Fibroblast of skin of abdomen (primary cell): Measurements from ENCODE around the gene PLEK.
"Not testable (repeated sequence)": the region's sequence is repeated elsewhere in the genome, so short reads cannot be mapped to it uniquely, and the experiment has no call there.

Source experiments
- DNase-seq: peaks from one replicate; pipeline ENCODE4 v3.0.0-alpha.2; 2013

PLEK gene

GRCh38 chr2:68356599-68357239, 8.4 kb upstream of the PLEK start:
- DNase-seq = no peak

GRCh38 chr2:68357605-68358337, 7.3 kb upstream of the PLEK start:
- peak; percentile 24 for DNase-seq

GRCh38 chr2:68359889-68360288, 5.2 kb upstream of the PLEK start:
- DNase-seq = no peak

- DNase-seq = peak; percentile 32
These were observed 3.0 kb upstream of the PLEK start for GRCh38 chr2:68362069-68362468.

- DNase-seq = no peak
These were observed 2.3 kb upstream of the PLEK start for GRCh38 chr2:68362749-68363148.

GRCh38 chr2:68363721-68364120, 1.4 kb upstream of the PLEK start:
- DNase-seq = no peak

GRCh38 chr2:68366083-68366560, 1.0 kb downstream of the PLEK start:
- no peak for DNase-seq

- no peak for DNase-seq
These were observed 3.0 kb downstream of the PLEK start for GRCh38 chr2:68367953-68368653.

GRCh38 chr2:68368654-68369336, 3.7 kb downstream of the PLEK start:
- DNase-seq = peak; percentile 57

GRCh38 chr2:68369337-68369734, 4.3 kb downstream of the PLEK start:
- DNase-seq = no peak

GRCh38 chr2:68371138-68371537, 6.1 kb downstream of the PLEK start:
- no peak for DNase-seq

- DNase-seq = no peak
These were observed 6.5 kb downstream of the PLEK start for GRCh38 chr2:68371581-68371980.

- no peak for DNase-seq
These were observed 7.4 kb downstream of the PLEK start for GRCh38 chr2:68372485-68372884.

- no peak for DNase-seq
These were observed 9.1 kb downstream of the PLEK start for GRCh38 chr2:68374184-68374583.

- DNase-seq = no peak
These were observed 10.5 kb downstream of the PLEK start for GRCh38 chr2:68375582-68375981.

GRCh38 chr2:68377137-68377780, 12.2 kb downstream of the PLEK start:
- DNase-seq = no peak

GRCh38 chr2:68378779-68379178, 13.7 kb downstream of the PLEK start:
- DNase-seq = not testable (repeated sequence)

- DNase-seq = no peak
These were observed 14.2 kb downstream of the PLEK start for GRCh38 chr2:68379184-68379708.

- no peak for DNase-seq
These were observed 18.7 kb downstream of the PLEK start for GRCh38 chr2:68383778-68384177.

GRCh38 chr2:68384485-68385107, 19.5 kb downstream of the PLEK start:
- no peak for DNase-seq

GRCh38 chr2:68385220-68385906, 20.3 kb downstream of the PLEK start:
- DNase-seq = no peak
